Neural cell (in vitro differentiated cells): ENCODE results near the gene CRYZL1. TPM values are rescaled to one million over a fixed set of nuclear protein-coding genes. Genes with fewer than 3 reads are reported as not detected.

ENCODE experiments used
- H2AFZ ChIP-seq: fragments of 200-600, 300-800 bp; sonication (generic), shearing (Covaris generic); 2 replicates; pipeline ENCODE4 v1.6.0; 2014; ENCODE audit warnings: low read depth, mild to moderate bottlenecking, antibody characterized with exemption, low read length, moderate library complexity
- H3F3A ChIP-seq: fragments of 200-600 bp; shearing (Covaris generic); 2 replicates; pipeline ENCODE4 v1.6.1; 2016; ENCODE audit warnings: mild to moderate bottlenecking, moderate library complexity, mixed read lengths, antibody characterized with exemption, low read length; ENCODE audit not compliant: insufficient read depth, poor library complexity, severe bottlenecking
- H3K27ac ChIP-seq: fragments of 200-600, 300-800 bp; sonication (generic), shearing (Covaris generic); 2 replicates; pipeline ENCODE4 v1.5.1; 2014; ENCODE audit warnings: mild to moderate bottlenecking, low read length, moderate library complexity
- H3K27me3 ChIP-seq: fragments of 300-800, 200-600 bp; sonication (generic), shearing (Covaris generic); 2 replicates; pipeline ENCODE4 v1.6.0; 2014; ENCODE audit warnings: mild to moderate bottlenecking, low read depth, low read length, moderate library complexity; ENCODE audit not compliant: insufficient read depth
- H3K36me3 ChIP-seq: fragments of 300-800, 200-600 bp; sonication (generic), shearing (Covaris generic); 2 replicates; pipeline ENCODE4 v1.5.1; 2014; ENCODE audit warnings: mild to moderate bottlenecking, antibody characterized with exemption, low read length, moderate library complexity; ENCODE audit not compliant: insufficient read depth
- H3K4me2 ChIP-seq: fragments of 300-800, 200-600 bp; sonication (generic), shearing (Covaris generic); 2 replicates; pipeline ENCODE4 v1.6.0; 2014; ENCODE audit warnings: mild to moderate bottlenecking, low read length
- H3K4me3 ChIP-seq: fragments of 300-800, 200-600 bp; sonication (generic), shearing (Covaris generic); 2 replicates; pipeline ENCODE4 v1.5.1; 2014; ENCODE audit warnings: mild to moderate bottlenecking, low read length, moderate library complexity
- H3K79me2 ChIP-seq: fragments of 200-600 bp; shearing (Covaris generic); replicated peaks from 2 replicates; pipeline ENCODE4 v1.6.0; 2014; ENCODE audit warnings: mild to moderate bottlenecking, low read length, moderate library complexity; ENCODE audit not compliant: insufficient read depth
- H3K9ac ChIP-seq: fragments of 300-800, 200-600 bp; sonication (generic), shearing (Covaris generic); 2 replicates; pipeline ENCODE4 v1.6.1; 2016; ENCODE audit warnings: mild to moderate bottlenecking, low read length, mixed read lengths
- H3K9me2 ChIP-seq: fragments of 200-600 bp; shearing (Covaris generic); 2 replicates; pipeline ENCODE4 v1.6.1; 2016; ENCODE audit warnings: mild to moderate bottlenecking, low read length, mixed read lengths; ENCODE audit not compliant: insufficient read depth
- H3K9me3 ChIP-seq: fragments of 200-600, 300-800 bp; sonication (generic), shearing (Covaris generic); 2 replicates; pipeline ENCODE4 v1.6.1; 2016; ENCODE audit warnings: mild to moderate bottlenecking, mixed run types, low read length, moderate library complexity, mixed read lengths
- H4K20me1 ChIP-seq: fragments of 200-600 bp; shearing (Covaris generic); 2 replicates; pipeline ENCODE4 v1.6.1; 2016; ENCODE audit warnings: mild to moderate bottlenecking, mixed run types; ENCODE audit not compliant: insufficient read depth
- EP300 ChIP-seq: fragments of 450-650 bp; conservative IDR thresholded peaks from 2 replicates; pipeline ENCODE4 v1.6.1; 2014; ENCODE audit warnings: antibody characterized with exemption, mild to moderate bottlenecking, moderate library complexity; ENCODE audit not compliant: poor library complexity, severe bottlenecking
- EZH2 ChIP-seq: fragments of 200-600, 300-800 bp; shearing (Covaris generic), sonication (generic); IDR thresholded peaks from 2 replicates; pipeline ENCODE4 v1.6.1; 2014; ENCODE audit warnings: antibody characterized with exemption, low read length, borderline replicate concordance, mild to moderate bottlenecking; ENCODE audit not compliant: insufficient read depth, poor library complexity, severe bottlenecking
- POLR2AphosphoS5 ChIP-seq: IDR thresholded peaks from 2 replicates; pipeline ENCODE4 v1.6.1; 2012
- RAD21 ChIP-seq: fragments of 450-650 bp; conservative IDR thresholded peaks from 2 replicates; pipeline ENCODE4 v1.6.1; 2014; ENCODE audit warnings: antibody characterized with exemption, mild to moderate bottlenecking, moderate library complexity
- SMC3 ChIP-seq: fragments of 450-650 bp; conservative IDR thresholded peaks from 2 replicates; pipeline ENCODE4 v1.6.1; 2014; ENCODE audit warnings: antibody characterized with exemption, mild to moderate bottlenecking, moderate library complexity; ENCODE audit not compliant: poor library complexity
- TAF1 ChIP-seq: IDR thresholded peaks from 2 replicates; pipeline ENCODE4 v1.6.1; 2012; ENCODE audit warnings: low read depth
- polyA plus RNA-seq: library from polyadenylated mRNA; depleted of rRNA; stranded (reverse); fragments of >200 nt; gene quantifications from 2 replicates; pipeline ENCODE4 v1.2.3, GENCODE V29; 2014
- TF ChIP-seq, protein P1 (sequence below): IDR thresholded peaks from 2 replicates; pipeline ENCODE4 v1.6.1; 2012; ENCODE audit warnings: borderline replicate concordance
- TF ChIP-seq, protein P2 (sequence below): fragments of 450-650 bp; IDR thresholded peaks from 2 replicates; pipeline ENCODE4 v1.5.1; 2014; ENCODE audit warnings: antibody characterized with exemption, mild to moderate bottlenecking, moderate library complexity; ENCODE audit not compliant: poor library complexity, severe bottlenecking

Gene CRYZL1
- polyA plus RNA-seq, 1 donor from 2014 or later = 54.3 TPM

DNA sequence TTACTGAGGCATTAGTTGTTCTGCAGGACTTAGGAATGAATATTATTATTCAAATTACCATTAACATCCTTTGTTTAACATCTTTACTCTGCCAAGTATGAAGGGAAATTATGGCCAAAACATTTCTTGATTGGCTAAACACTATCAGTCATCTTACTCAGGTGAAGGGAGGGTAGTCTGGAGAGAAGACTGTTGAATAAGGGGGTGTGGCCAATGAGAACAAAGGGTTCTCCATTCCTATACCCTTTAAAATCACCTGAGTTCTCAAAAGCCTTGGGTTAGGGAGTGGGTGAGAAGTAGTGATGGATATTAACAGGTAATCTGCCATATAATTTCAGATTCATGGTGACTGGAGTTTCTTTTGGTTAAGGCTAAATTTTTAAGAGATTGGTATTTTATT, 19.3 kb downstream of the CRYZL1 start:
- H3K79me2 ChIP-seq = no peaks in the 10 kb centered on the region
- TF ChIP-seq EZH2 = no peak
- TF ChIP-seq EP300 = no peak
- TF ChIP-seq, protein P1, sequence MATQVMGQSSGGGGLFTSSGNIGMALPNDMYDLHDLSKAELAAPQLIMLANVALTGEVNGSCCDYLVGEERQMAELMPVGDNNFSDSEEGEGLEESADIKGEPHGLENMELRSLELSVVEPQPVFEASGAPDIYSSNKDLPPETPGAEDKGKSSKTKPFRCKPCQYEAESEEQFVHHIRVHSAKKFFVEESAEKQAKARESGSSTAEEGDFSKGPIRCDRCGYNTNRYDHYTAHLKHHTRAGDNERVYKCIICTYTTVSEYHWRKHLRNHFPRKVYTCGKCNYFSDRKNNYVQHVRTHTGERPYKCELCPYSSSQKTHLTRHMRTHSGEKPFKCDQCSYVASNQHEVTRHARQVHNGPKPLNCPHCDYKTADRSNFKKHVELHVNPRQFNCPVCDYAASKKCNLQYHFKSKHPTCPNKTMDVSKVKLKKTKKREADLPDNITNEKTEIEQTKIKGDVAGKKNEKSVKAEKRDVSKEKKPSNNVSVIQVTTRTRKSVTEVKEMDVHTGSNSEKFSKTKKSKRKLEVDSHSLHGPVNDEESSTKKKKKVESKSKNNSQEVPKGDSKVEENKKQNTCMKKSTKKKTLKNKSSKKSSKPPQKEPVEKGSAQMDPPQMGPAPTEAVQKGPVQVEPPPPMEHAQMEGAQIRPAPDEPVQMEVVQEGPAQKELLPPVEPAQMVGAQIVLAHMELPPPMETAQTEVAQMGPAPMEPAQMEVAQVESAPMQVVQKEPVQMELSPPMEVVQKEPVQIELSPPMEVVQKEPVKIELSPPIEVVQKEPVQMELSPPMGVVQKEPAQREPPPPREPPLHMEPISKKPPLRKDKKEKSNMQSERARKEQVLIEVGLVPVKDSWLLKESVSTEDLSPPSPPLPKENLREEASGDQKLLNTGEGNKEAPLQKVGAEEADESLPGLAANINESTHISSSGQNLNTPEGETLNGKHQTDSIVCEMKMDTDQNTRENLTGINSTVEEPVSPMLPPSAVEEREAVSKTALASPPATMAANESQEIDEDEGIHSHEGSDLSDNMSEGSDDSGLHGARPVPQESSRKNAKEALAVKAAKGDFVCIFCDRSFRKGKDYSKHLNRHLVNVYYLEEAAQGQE = no peak
- TF ChIP-seq, protein P2, sequence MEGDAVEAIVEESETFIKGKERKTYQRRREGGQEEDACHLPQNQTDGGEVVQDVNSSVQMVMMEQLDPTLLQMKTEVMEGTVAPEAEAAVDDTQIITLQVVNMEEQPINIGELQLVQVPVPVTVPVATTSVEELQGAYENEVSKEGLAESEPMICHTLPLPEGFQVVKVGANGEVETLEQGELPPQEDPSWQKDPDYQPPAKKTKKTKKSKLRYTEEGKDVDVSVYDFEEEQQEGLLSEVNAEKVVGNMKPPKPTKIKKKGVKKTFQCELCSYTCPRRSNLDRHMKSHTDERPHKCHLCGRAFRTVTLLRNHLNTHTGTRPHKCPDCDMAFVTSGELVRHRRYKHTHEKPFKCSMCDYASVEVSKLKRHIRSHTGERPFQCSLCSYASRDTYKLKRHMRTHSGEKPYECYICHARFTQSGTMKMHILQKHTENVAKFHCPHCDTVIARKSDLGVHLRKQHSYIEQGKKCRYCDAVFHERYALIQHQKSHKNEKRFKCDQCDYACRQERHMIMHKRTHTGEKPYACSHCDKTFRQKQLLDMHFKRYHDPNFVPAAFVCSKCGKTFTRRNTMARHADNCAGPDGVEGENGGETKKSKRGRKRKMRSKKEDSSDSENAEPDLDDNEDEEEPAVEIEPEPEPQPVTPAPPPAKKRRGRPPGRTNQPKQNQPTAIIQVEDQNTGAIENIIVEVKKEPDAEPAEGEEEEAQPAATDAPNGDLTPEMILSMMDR = no peak
- no peaks in the 10 kb centered on the region for H3F3A ChIP-seq
- no peaks in the 10 kb centered on the region for H4K20me1 ChIP-seq
- H3K27me3 ChIP-seq = no peaks in the 10 kb centered on the region
- H3K9ac ChIP-seq = no peak overlapping the region
- H2AFZ ChIP-seq = no peak overlapping the region
- no peaks in the 10 kb centered on the region for H3K9me3 ChIP-seq
- H3K4me3 ChIP-seq = no peak overlapping the region
- H3K4me2 ChIP-seq = no peak overlapping the region
- no peaks in the 10 kb centered on the region for H3K9me2 ChIP-seq
- peaks cover 8% of the 10 kb centered on the region for H3K36me3 ChIP-seq
- H3K27ac ChIP-seq = no peak overlapping the region

DNA sequence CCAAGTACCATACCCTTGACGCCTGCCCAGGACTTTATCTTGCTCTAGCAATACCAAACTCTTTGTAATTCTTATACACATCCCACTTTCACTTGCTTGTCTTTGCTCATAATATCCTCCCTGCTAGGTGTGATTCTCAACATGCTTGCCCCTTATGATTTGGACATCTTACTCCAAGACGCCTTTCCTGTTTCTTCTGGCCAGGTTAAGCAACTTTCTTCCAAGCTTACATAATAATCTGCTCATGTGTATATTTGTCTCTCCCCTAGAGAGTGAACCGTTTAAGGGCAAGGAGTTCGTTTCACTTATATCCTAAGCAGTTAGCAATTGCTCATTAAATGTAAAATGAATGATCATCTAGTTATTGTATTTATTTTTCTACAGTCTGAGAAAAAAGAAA, 21.8 kb downstream of the CRYZL1 start:
- Histone ChIP-seq H3K9ac (no peak overlapping the region), H2AFZ (no peak overlapping the region)
- TF ChIP-seq RAD21 = no peak
- no peak for TF ChIP-seq TAF1
- no peak for TF ChIP-seq EZH2
- TF ChIP-seq EP300 = no peak
- TF ChIP-seq, protein P2 = no peak
- TF ChIP-seq POLR2AphosphoS5 = no peak
- TF ChIP-seq, protein P1 = no peak
- TF ChIP-seq SMC3 = no peak

More for the DNA sequence above, 21.8 kb downstream of the CRYZL1 start:
- H3K27ac ChIP-seq = no peak overlapping the region
- no peak overlapping the region for H3K4me3 ChIP-seq
- no peaks in the 10 kb centered on the region for H3K27me3 ChIP-seq
- H3K36me3 ChIP-seq = peaks cover 8% of the 10 kb centered on the region
- no peaks in the 10 kb centered on the region for H3K9me3 ChIP-seq
- no peaks in the 10 kb centered on the region for H4K20me1 ChIP-seq
- no peaks in the 10 kb centered on the region for H3K9me2 ChIP-seq
- no peak overlapping the region for H3K4me2 ChIP-seq
- H3K79me2 ChIP-seq = no peaks in the 10 kb centered on the region
- H3F3A ChIP-seq = no peaks in the 10 kb centered on the region
